ENCODE data around the gene SERINC5.

The SERINC5 gene

DNA sequence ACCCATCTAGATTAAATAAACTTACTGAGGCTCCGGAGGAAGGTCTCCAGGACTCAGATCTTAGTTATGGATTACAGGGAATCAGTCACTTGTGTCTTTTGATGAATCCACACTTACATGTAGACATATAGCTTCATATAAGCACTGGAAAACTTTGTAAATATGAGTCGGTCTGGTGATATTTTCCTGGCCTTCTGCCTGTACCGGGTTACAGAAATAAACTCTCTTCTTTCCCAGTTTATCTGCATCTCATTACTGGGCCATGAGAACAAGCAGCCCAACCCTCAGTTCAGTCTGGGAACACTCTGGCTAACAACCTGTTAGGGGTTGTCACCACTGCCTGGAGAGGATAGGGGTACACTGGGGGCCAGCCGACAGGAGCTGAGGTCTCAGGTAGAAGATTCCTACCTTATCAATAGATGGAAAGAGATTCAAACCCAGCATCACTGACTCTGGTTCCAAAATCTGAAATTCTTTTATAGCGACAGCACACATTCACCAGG, 161.6 kb downstream of the SERINC5 start:
- DNase-seq (ENCODE audit: low spot score), result no peak
- no peak for TF ChIP-seq CTCF (IDR thresholded peaks at IDR 0.05; ENCODE audit: borderline replicate concordance, control extremely low read depth, extremely low read depth, insufficient read depth, missing control alignments)
- in situ Hi-C loops (cut with MboI; ENCODE audit: low sequenced_read_pairs, unreplicated experiment), result loop anchor here (10.0 kb wide), 1 partner anchor 201 kb away; no protein-coding TSS in a partner anchor

DNA sequence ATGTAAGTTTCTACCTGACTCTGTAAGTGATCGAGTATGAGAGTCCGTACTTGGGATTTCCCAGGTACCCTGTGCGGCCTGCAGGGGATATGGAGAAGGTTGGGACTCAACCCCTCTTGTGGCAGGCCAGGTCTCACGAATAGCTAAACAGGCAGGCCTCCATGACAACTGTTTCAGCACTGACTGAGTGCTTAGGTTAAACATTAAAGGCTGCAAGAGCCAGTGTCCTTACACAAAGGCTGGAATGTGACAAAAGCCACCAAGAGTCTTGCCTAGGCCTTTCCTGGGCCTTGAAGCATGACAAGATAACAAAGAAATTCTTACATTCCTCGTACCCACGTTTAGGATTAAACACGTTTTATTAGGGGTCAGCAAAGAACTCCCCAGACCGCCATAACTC, 162.1 kb downstream of the SERINC5 start:
- in situ Hi-C loops (cut with MboI; ENCODE audit: low sequenced_read_pairs, unreplicated experiment), result loop anchor here (10.0 kb wide), 1 partner anchor 201 kb away; no protein-coding TSS in a partner anchor
- no peak for TF ChIP-seq CTCF (IDR thresholded peaks at IDR 0.05; ENCODE audit: borderline replicate concordance, control extremely low read depth, extremely low read depth, insufficient read depth, missing control alignments)
- DNase-seq (ENCODE audit: low spot score), result no peak

DNA sequence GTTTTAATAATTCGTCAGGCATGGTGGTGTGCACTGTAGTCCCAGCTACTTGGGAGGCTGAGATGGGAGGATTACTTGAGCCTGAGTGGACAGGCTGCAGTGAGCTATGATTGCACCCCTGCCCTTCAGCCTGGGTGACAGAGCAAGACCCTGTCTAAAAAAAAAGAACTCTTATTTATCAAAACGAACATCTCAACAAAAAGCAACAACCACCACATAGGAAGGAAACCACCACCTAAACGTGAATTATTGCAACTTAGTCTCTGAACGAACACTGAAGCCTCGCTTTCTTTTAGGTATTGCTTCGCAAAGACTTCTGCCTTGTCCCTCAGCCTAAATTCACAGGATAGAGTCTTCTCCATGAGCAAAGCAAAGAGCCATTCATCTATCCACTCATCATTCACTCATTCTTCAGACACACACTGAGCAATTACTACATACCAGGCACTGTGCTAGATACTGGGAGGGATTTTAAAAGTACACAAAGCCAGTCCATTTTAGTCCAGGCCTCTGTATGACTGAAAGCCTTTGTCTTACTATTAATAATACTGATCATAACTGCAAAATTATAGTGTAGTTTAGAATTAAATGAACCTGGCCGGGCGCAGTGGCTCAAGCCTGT, 163.3 kb downstream of the SERINC5 start:
- TF ChIP-seq CTCF (IDR thresholded peaks at IDR 0.05; ENCODE audit: borderline replicate concordance, control extremely low read depth, extremely low read depth, insufficient read depth, missing control alignments), result no peak
- in situ Hi-C loops (cut with MboI; ENCODE audit: low sequenced_read_pairs, unreplicated experiment), result loop anchor here (10.0 kb wide), 1 partner anchor 202 kb away; no protein-coding TSS in a partner anchor
- DNase-seq (ENCODE audit: low spot score), result no peak

DNA sequence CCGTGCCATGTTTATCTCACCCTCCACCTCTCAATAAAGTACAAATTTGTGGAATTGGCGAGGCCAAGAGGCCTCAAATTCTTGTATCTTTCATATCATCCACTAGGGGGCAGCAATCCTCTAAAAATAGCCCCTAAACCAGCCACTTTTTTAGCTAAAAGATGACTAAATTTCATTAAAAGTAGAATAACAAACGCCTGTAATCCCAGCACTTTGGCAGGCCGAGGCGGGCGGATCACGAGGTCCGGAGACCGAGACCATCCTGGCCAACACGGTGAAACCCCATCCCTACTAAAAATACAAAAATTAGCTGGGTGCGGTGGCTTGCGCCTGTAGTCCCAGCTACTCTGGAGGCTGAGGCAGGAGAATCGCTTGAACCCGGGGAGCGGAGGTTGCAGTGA, 164.1 kb downstream of the SERINC5 start:
- in situ Hi-C loops (cut with MboI; ENCODE audit: low sequenced_read_pairs, unreplicated experiment), result loop anchor here (10.0 kb wide), 1 partner anchor 203 kb away; no protein-coding TSS in a partner anchor
- TF ChIP-seq CTCF (IDR thresholded peaks at IDR 0.05; ENCODE audit: borderline replicate concordance, control extremely low read depth, extremely low read depth, insufficient read depth, missing control alignments), result peak; percentile 42
- peak; percentile 78 for DNase-seq (ENCODE audit: low spot score)

DNA sequence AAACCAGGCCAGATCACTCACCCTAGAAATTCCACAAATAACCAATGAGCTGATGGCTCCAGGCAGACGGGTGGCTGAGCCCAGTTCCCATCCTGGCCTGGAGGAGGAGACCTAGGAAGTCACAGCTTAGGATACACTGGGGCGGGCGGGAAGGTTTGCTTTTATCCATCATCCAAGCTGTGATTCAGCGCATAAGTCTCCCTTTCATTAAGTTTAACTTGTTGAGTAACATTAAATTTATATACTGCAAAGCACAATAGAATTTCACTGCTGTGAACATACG, 165.0 kb downstream of the SERINC5 start:
- TF ChIP-seq CTCF (IDR thresholded peaks at IDR 0.05; ENCODE audit: borderline replicate concordance, control extremely low read depth, extremely low read depth, insufficient read depth, missing control alignments), result no peak
- in situ Hi-C loops (cut with MboI; ENCODE audit: low sequenced_read_pairs, unreplicated experiment), result loop anchor here (10.0 kb wide), 1 partner anchor 204 kb away; no protein-coding TSS in a partner anchor
- DNase-seq (ENCODE audit: low spot score), result no peak

GRCh38 chr5:80083101-80083890, 172.6 kb downstream of the SERINC5 start:
- in situ Hi-C loops (cut with MboI; ENCODE audit: low sequenced_read_pairs, unreplicated experiment), result no loop called here
- peak; percentile 64 for TF ChIP-seq CTCF (IDR thresholded peaks at IDR 0.05; ENCODE audit: borderline replicate concordance, control extremely low read depth, extremely low read depth, insufficient read depth, missing control alignments)
- DNase-seq (ENCODE audit: low spot score), result peak; percentile 79

Measured in GM13976 (cell line).